K562 (cell line): ENCODE results near the gene DDX55. TPM values are rescaled to one million over a fixed set of nuclear protein-coding genes. Genes with fewer than 3 reads are reported as not detected.

Experiments used
- ATAC-seq: fragments of 200-7000 bp; cut with Tn5 transposase; 3 replicates; pipeline ENCODE4 v1.9.1; 2020; ENCODE audit warnings: moderate library complexity
- BruUV-seq: library from RNA; stranded (reverse); fragments of 400-500 nt; replicated peaks from 2 replicates; lab custom pipeline; 2021; lab: Mats Ljungman, UMichigan
- CTCF ChIA-PET: fragments of 300-600 bp; formaldehyde crosslinking; extraction: SDS; loops from one replicate; lab custom pipeline; 2021; ENCODE audit warnings: low intra/inter-chr PET ratio; lab: Yijun Ruan, JAX
- POLR2A ChIA-PET: fragments of 300-600, 350-650 bp; sonication (Branson Sonifier 250); formaldehyde crosslinking; extraction: SDS; loops from one replicate; lab custom pipeline; 2021; ENCODE audit warnings: antibody characterized with exemption, inconsistent platforms; lab: Yijun Ruan, JAX
- DNase-seq, 4 experiments: peaks; one replicate each; pipeline versions ENCODE4 v3.0.0 to v3.0.0-alpha.2; 2011 to 2018; ENCODE audit warnings: low spot score in 3 of 4, mixed read lengths in 3 of 4; ENCODE audit errors: extremely low read depth in 1 of 4
- FAIRE-seq: peaks from 2 replicates; lab custom pipeline; 2011; peaks lifted over from hg19 to GRCh38; lab: Jason Lieb, UNC
- H2AFZ ChIP-seq: 2 replicates; pipeline ENCODE4 v1.6.0; 2011; ENCODE audit warnings: low read depth, low read length, control low read depth, inconsistent platforms
- H3K27ac ChIP-seq: fragments of 200-600 bp; 3 replicates; pipeline ENCODE4 v1.8.0; 2011; ENCODE audit warnings: low read depth, mild to moderate bottlenecking, control low read depth, inconsistent platforms, low read length, moderate library complexity, mixed read lengths; ENCODE audit errors: extremely low read depth
- H3K27me3 ChIP-seq, 2 experiments: fragments of 300-600 bp in 1 of 2; 2 replicates in 1 of 2; 3 replicates in 1 of 2; pipeline versions ENCODE4 v1.6.0 to v1.8.0; 2011; ENCODE audit warnings: inconsistent platforms in 2 of 2, low read length in 2 of 2, mild to moderate bottlenecking in 1 of 2, mixed read lengths in 1 of 2, moderate library complexity in 1 of 2; ENCODE audit not compliant: control insufficient read depth in 2 of 2, insufficient read depth in 2 of 2
- H3K36me3 ChIP-seq: fragments of 300-600 bp; 3 replicates; pipeline ENCODE4 v1.8.0; 2011; ENCODE audit warnings: mild to moderate bottlenecking, low read length, inconsistent platforms; ENCODE audit not compliant: control insufficient read depth, insufficient read depth
- H3K4me1 ChIP-seq, 2 experiments: fragments of 200-600 bp in 1 of 2; replicated peaks in 1 of 2; 2 replicates in 1 of 2; 3 replicates in 1 of 2; pipeline versions ENCODE4 v1.5.1 to v1.8.0; 2011; ENCODE audit warnings: inconsistent platforms in 2 of 2, low read length in 2 of 2, mild to moderate bottlenecking in 1 of 2, mixed read lengths in 1 of 2, moderate library complexity in 1 of 2; ENCODE audit not compliant: control insufficient read depth in 2 of 2, insufficient read depth in 2 of 2
- H3K4me2 ChIP-seq: 2 replicates; pipeline ENCODE4 v1.6.1; 2011; ENCODE audit warnings: low read length, control low read depth, inconsistent platforms, mixed read lengths; ENCODE audit not compliant: insufficient read depth
- H3K4me3 ChIP-seq: fragments of 200-600 bp; sonication (generic), shearing (Covaris generic); 2 replicates; pipeline ENCODE4 v1.5.1; 2016; ENCODE audit warnings: control low read depth, inconsistent platforms
- H3K79me2 ChIP-seq: fragments of 200-600 bp; 3 replicates; pipeline ENCODE4 v1.8.0; 2011; ENCODE audit warnings: low read length, inconsistent platforms; ENCODE audit not compliant: control insufficient read depth, insufficient read depth
- H3K9ac ChIP-seq, 2 experiments: 2 replicates each; pipeline versions ENCODE4 v1.6.0 to v1.6.1; 2011; ENCODE audit warnings: low read depth in 2 of 2, low read length in 2 of 2, control low read depth in 1 of 2, inconsistent platforms in 1 of 2, mild to moderate bottlenecking in 1 of 2, mixed read lengths in 1 of 2; ENCODE audit not compliant: insufficient read depth in 1 of 2
- H3K9me1 ChIP-seq: one replicate; pipeline ENCODE4 v1.6.0; 2011; ENCODE audit warnings: inconsistent platforms, mild to moderate bottlenecking, low read length, moderate library complexity; ENCODE audit not compliant: control insufficient read depth, insufficient read depth
- H3K9me3 ChIP-seq: replicated peaks from 2 replicates; pipeline ENCODE4 v1.5.1; 2011; ENCODE audit warnings: low read depth, low read length, inconsistent platforms; ENCODE audit not compliant: control insufficient read depth, insufficient read depth
- H4K20me1 ChIP-seq: replicated peaks from 2 replicates; pipeline ENCODE4 v1.6.1; 2011; ENCODE audit warnings: low read length, inconsistent platforms, mixed read lengths; ENCODE audit not compliant: control insufficient read depth, insufficient read depth
- FOXA1 ChIP-seq: fragments of 450-650 bp; IDR thresholded peaks from 2 replicates; pipeline ENCODE4 v1.6.1; 2016; ENCODE audit warnings: mild to moderate bottlenecking, borderline replicate concordance
- FOXM1 ChIP-seq, 2 experiments: fragments of 450-650 bp in 1 of 2; sonication (generic) in 1 of 2; formaldehyde crosslinking in 1 of 2; IDR thresholded peaks; 2 replicates each; pipeline versions ENCODE4 v1.6.1 to v1.9.0; 2017 to 2022; ENCODE audit warnings: low read depth in 2 of 2, mild to moderate bottlenecking in 2 of 2, missing genetic modification reagents in 1 of 2, moderate library complexity in 1 of 2
- FOXO4 ChIP-seq: fragments of 450-650 bp; formaldehyde crosslinking; IDR thresholded peaks from 2 replicates; pipeline ENCODE4 v1.4.0; 2020; ENCODE audit warnings: mild to moderate bottlenecking, moderate library complexity
- GABPB2 ChIP-seq: fragments of 250-450 bp; sonication (Bioruptor Pico); conservative IDR thresholded peaks from 2 replicates; pipeline ENCODE4 v1.5.1; 2021; ENCODE audit warnings: mild to moderate bottlenecking
- HDAC2 ChIP-seq: fragments of 450-650 bp; IDR thresholded peaks from 2 replicates; pipeline ENCODE4 v1.6.1; 2016; ENCODE audit warnings: mild to moderate bottlenecking
- HIVEP1 ChIP-seq: fragments of 250-450 bp; sonication (Bioruptor Pico); IDR thresholded peaks from 2 replicates; pipeline ENCODE4 v1.4.0; 2020; ENCODE audit warnings: mild to moderate bottlenecking
- HOXB6 ChIP-seq: fragments of 250-450 bp; sonication (Bioruptor Pico); IDR thresholded peaks from 2 replicates; pipeline ENCODE4 v1.5.1; 2022; ENCODE audit warnings: mild to moderate bottlenecking, borderline replicate concordance
- IRF2 ChIP-seq: sonication (generic); formaldehyde crosslinking; IDR thresholded peaks from 2 replicates; pipeline ENCODE4 v1.8.1; 2022; ENCODE audit warnings: mild to moderate bottlenecking, missing genetic modification reagents
- KDM4B ChIP-seq, 2 experiments: fragments of 450-650 bp in 1 of 2; sonication (generic) in 1 of 2; IDR thresholded peaks; 2 replicates each; pipeline ENCODE4 v1.6.1; 2016 to 2017; ENCODE audit warnings: borderline replicate concordance in 2 of 2, antibody characterized with exemption in 1 of 2, low read depth in 1 of 2, mild to moderate bottlenecking in 1 of 2
- POLR3A ChIP-seq: IDR thresholded peaks from 2 replicates; pipeline ENCODE4 v1.6.1; 2011; ENCODE audit warnings: borderline replicate concordance, mild to moderate bottlenecking, moderate library complexity; ENCODE audit not compliant: insufficient read length, insufficient read depth; ENCODE audit errors: extremely low read depth
- RCOR1 ChIP-seq, 2 experiments: IDR thresholded peaks; 2 replicates each; pipeline ENCODE4 v1.6.1; 2012; ENCODE audit warnings: low read depth in 2 of 2, low read length in 2 of 2, borderline replicate concordance in 1 of 2, improper control_type of control experiment in 1 of 2
- SIN3B ChIP-seq: fragments of 450-650 bp; IDR thresholded peaks from 2 replicates; pipeline ENCODE4 v1.6.1; 2017; ENCODE audit warnings: low read depth, mild to moderate bottlenecking, moderate library complexity
- SIRT6 ChIP-seq: IDR thresholded peaks from one replicate; pipeline ENCODE4 v1.6.1; 2012; ENCODE audit warnings: low read depth, mild to moderate bottlenecking, control low read depth, inconsistent platforms, low read length, moderate library complexity
- SMARCA5 ChIP-seq: fragments of 450-650 bp; IDR thresholded peaks from 2 replicates; pipeline ENCODE4 v1.6.1; 2016
- SNAPC5 ChIP-seq: fragments of 250-450 bp; sonication (Bioruptor Pico); IDR thresholded peaks from 2 replicates; pipeline ENCODE4 v1.8.0; 2021; ENCODE audit warnings: moderate library complexity, mild to moderate bottlenecking, inconsistent platforms
- TCF3 ChIP-seq: sonication (generic); formaldehyde crosslinking; IDR thresholded peaks from 2 replicates; pipeline ENCODE4 v1.4.0; 2020; ENCODE audit warnings: mild to moderate bottlenecking, missing genetic modification reagents
- THRAP3 ChIP-seq: fragments of 450-650 bp; IDR thresholded peaks from 2 replicates; pipeline ENCODE4 v1.6.1; 2016; ENCODE audit warnings: mild to moderate bottlenecking, inconsistent platforms, borderline replicate concordance
- ZBTB1 ChIP-seq: sonication (generic); formaldehyde crosslinking; IDR thresholded peaks from 2 replicates; pipeline ENCODE4 v1.8.1; 2023; ENCODE audit warnings: missing genetic modification reagents, low read depth, mild to moderate bottlenecking, borderline replicate concordance
- ZZZ3 ChIP-seq: fragments of 450-650 bp; IDR thresholded peaks from 2 replicates; pipeline ENCODE4 v1.6.1; 2016; ENCODE audit warnings: antibody characterized with exemption, mild to moderate bottlenecking, moderate library complexity
- WGBS: fragments of 100-300 bp; shearing (Covaris generic); methylation state at CpG from one replicate; pipeline ENCODE4 v1.1.6; 2016; ENCODE audit warnings: low coverage, mixed read lengths; ENCODE audit not compliant: insufficient coverage; ENCODE audit errors: missing lambda C conversion rate; 5-methylcytosine and 5-hydroxymethylcytosine counted together
- in situ Hi-C: fragments of 300-500 bp; cut with MboI; formaldehyde crosslinking; loops from 4 replicates; pipeline ENCODE4 v1.15.0; 2018; ENCODE audit warnings: inconsistent platforms, mixed read lengths
- intact Hi-C: fragments of 100-400 bp; cut with micrococcal nuclease; formaldehyde crosslinking; loops from 2 replicates; pipeline ENCODE4 v1.14.2; 2022
- polyA plus RNA-seq, 8 experiments: library from polyadenylated mRNA; depleted of rRNA in 4 of 8; stranded (reverse) in 5 of 8; unstranded in 3 of 8; fragments of >200 nt; fragmentation: Nextera tagmentation in 2 of 8; fragmentation: Illumina TruSeq in 1 of 8; extraction: Ambion mirVana in 2 of 8; extraction: Trizol in 1 of 8; gene quantifications; 2 replicates each; pipeline versions ENCODE4 v1.2.1 to v1.2.3, GENCODE V29; 2011 to 2014; ENCODE audit warnings: inconsistent platforms in 1 of 8, missing spikeins in 1 of 8
- total RNA-seq, 7 experiments: library from RNA; depleted of rRNA in 6 of 7; stranded (reverse); fragments of >200 nt in 6 of 7; fragmentation: Illumina TruSeq in 2 of 7; extraction: Trizol in 2 of 7; gene quantifications; 2 replicates each; pipeline versions ENCODE4 v1.2.1 to v1.2.3, GENCODE V29; 2011 to 2021; ENCODE audit warnings: low replicate concordance in 1 of 7

The DDX55 gene
- total and polyA plus RNA-seq, 9 of the 15 experiments (the other 6 are each of a cell fraction or from before 2014, with no cell fraction given), result 10.6 to 71.0 (median 60.9) TPM

GRCh38 chr12:123599721-123600120 is 2.2 kb upstream of the DDX55 start:
- Histone ChIP-seq H3K9me1 (no peaks in the 10 kb centered on the region), H4K20me1 (no peaks in the 10 kb centered on the region; the same call in 1 of the 2 replicates), H3K4me2 (no peak overlapping the region), H3K27ac (peak overlapping the region; percentile 3; the same call in 1 of the 3 replicates), H3K27me3 (no peaks in the 10 kb centered on the region), H3K4me1 (peaks cover 5 to 17% of the 10 kb centered on the region in 2 experiments; a peak in 3 of 5 replicates), H3K79me2 (peaks cover 46% of the 10 kb centered on the region), H3K9ac (no peak overlapping the region), H3K9me3 (no peaks in the 10 kb centered on the region), H2AFZ (no peak overlapping the region), H3K4me3 (no peak overlapping the region), H3K36me3 (peaks cover 65% of the 10 kb centered on the region)
- POLR2A ChIA-PET, result interaction anchor here (0.6 to 0.7 kb wide), 2 partner anchors 37 to 94 kb away, joined by 3 to 4 read pairs; no protein-coding TSS in a partner anchor
- ATAC-seq (no peak), DNase-seq (no peak), FAIRE-seq (no peak)
- no peak for TF ChIP-seq POLR3A
- TF ChIP-seq FOXM1 (IDR thresholded peaks at IDR 0.05; ENCODE audit: low read depth), result no peak
- TF ChIP-seq FOXM1 (CRISPR knock-in tag; IDR thresholded peaks at IDR 0.05; ENCODE audit: low read depth), result no peak
- TF ChIP-seq IRF2 (CRISPR knock-in tag), result no peak
- no peak for TF ChIP-seq SNAPC5 (CRISPR knock-in tag)
- TF ChIP-seq HOXB6, result no peak
- TF ChIP-seq SIN3B, result no peak
- TF ChIP-seq RCOR1 (IDR thresholded peaks at IDR 0.05; ENCODE audit: borderline replicate concordance in 1 of 2, low read depth in 2 of 2, low read length in 2 of 2), result no peak
- no peak for TF ChIP-seq SMARCA5
- no peak for TF ChIP-seq HDAC2
- TF ChIP-seq HIVEP1, result no peak
- no peak for TF ChIP-seq THRAP3
- TF ChIP-seq ZZZ3, result no peak
- TF ChIP-seq KDM4B (IDR thresholded peaks at IDR 0.05; ENCODE audit: borderline replicate concordance in 2 of 2, low read depth in 1 of 2), result no peak
- TF ChIP-seq ZBTB1 (CRISPR knock-in tag), result no peak
- no peak for TF ChIP-seq TCF3 (CRISPR knock-in tag)
- no peak for TF ChIP-seq GABPB2 (CRISPR knock-in tag)
- TF ChIP-seq FOXO4 (CRISPR knock-in tag), result no peak
- TF ChIP-seq FOXA1, result no peak
- TF ChIP-seq SIRT6, result no peak
- in situ Hi-C loops, result no loop called here
- 88% methylated on average over 7 of the region's 7 CpGs for WGBS
- intact Hi-C loops, result no loop called here
- CTCF ChIA-PET, result no interaction called here
- BruUV-seq, result no TSS peak
